Tibial artery (tissue), 4 donors: ENCODE data around the gene NKX2-2.

Experiments used
- DNase-seq, 2 donors: peaks; one replicate each; pipeline ENCODE4 v3.0.0-alpha.2; 2019
- H3K27ac ChIP-seq, 2 donors: fragments of 200-600 bp; sonication (generic) in 1 of 2; 1 replicate in 1 of 2; 2 replicates in 1 of 2; pipeline ENCODE4 v1.5.1; 2018 to 2019; ENCODE audit warnings: mild to moderate bottlenecking in 1 of 2
- H3K27me3 ChIP-seq, 2 donors: fragments of 200-600 bp; sonication (generic) in 1 of 2; one replicate each; pipeline versions ENCODE4 v1.5.1 to v1.6.0; 2016 to 2019
- H3K36me3 ChIP-seq, 3 donors: fragments of 200-600 bp; sonication (generic) in 2 of 3; one replicate each; pipeline ENCODE4 v1.5.1; 2016 to 2019; ENCODE audit warnings: mild to moderate bottlenecking in 2 of 3
- H3K4me1 ChIP-seq, 4 donors: fragments of 200-600 bp; sonication (generic) in 2 of 4; 1 replicate in 3 of 4; 2 replicates in 1 of 4; pipeline ENCODE4 v1.5.1; 2016 to 2019
- H3K4me3 ChIP-seq, 2 donors: fragments of 200-600 bp; sonication (generic) in 1 of 2; 1 replicate in 1 of 2; 2 replicates in 1 of 2; pipeline ENCODE4 v1.5.1; 2018 to 2019; ENCODE audit warnings: mild to moderate bottlenecking in 2 of 2
- H3K9me3 ChIP-seq, 3 donors: fragments of 200-600 bp; sonication (generic) in 1 of 3; one replicate each; pipeline ENCODE4 v1.5.1; 2016 to 2019
- CTCF ChIP-seq, 2 experiments: fragments of 200-600 bp in 1 of 2; fragments of 450-650 bp in 1 of 2; IDR thresholded peaks; one replicate each; pipeline ENCODE4 v1.5.1; 2017 to 2019; ENCODE audit warnings: antibody characterized with exemption in 2 of 2, mild to moderate bottlenecking in 1 of 2, moderate library complexity in 1 of 2
- intact Hi-C: fragments of 100-400 bp; cut with DNase I; formaldehyde crosslinking; loops from one replicate; pipeline ENCODE4 v1.15.0; 2023; ENCODE audit warnings: low total_unique reads

The NKX2-2 gene

GRCh38 chr20:21517566-21518277 is 3.9 kb upstream of the NKX2-2 start:
- DNase-seq, result no peak
- intact Hi-C loops, result no loop called here
- Histone ChIP-seq H3K36me3 (no peaks in the 10 kb centered on the region), H3K9me3 (no peaks in the 10 kb centered on the region), H3K4me3 (no peak overlapping the region), H3K4me1 (peaks cover 0 to 71% (median 51%) of the 10 kb centered on the region in 4 donors), H3K27me3 (peaks cover 0 to 100% of the 10 kb centered on the region in 2 donors), H3K27ac (no peak overlapping the region)
- TF ChIP-seq CTCF (IDR thresholded peaks at IDR 0.05), result no peak

- Histone ChIP-seq H3K9me3 (no peaks in the 10 kb centered on the region), H3K27me3 (peaks cover 0 to 100% of the 10 kb centered on the region in 2 donors), H3K4me3 (no peak overlapping the region), H3K36me3 (no peaks in the 10 kb centered on the region), H3K4me1 (peaks cover 0 to 71% (median 53%) of the 10 kb centered on the region in 4 donors), H3K27ac (no peak overlapping the region)
- intact Hi-C loops, result no loop called here
- no peak for TF ChIP-seq CTCF (IDR thresholded peaks at IDR 0.05)
- no peak for DNase-seq
These were observed 3.1 kb upstream of the NKX2-2 start for GRCh38 chr20:21516861-21517565.

- TF ChIP-seq CTCF (IDR thresholded peaks at IDR 0.05), result no peak
- peaks cover 0 to 100% of the 10 kb centered on the region in 2 donors for H3K27me3 ChIP-seq
- peaks cover 0 to 68% (median 51%) of the 10 kb centered on the region in 4 donors for H3K4me1 ChIP-seq
- intact Hi-C loops, result no loop called here
- H3K4me3 ChIP-seq, result no peak overlapping the region
- no peaks in the 10 kb centered on the region for H3K9me3 ChIP-seq
- DNase-seq, result no peak
- H3K36me3 ChIP-seq, result no peaks in the 10 kb centered on the region
- H3K27ac ChIP-seq, result no peak overlapping the region
These were observed 2.3 kb upstream of the NKX2-2 start for GRCh38 chr20:21516180-21516567.

DNA sequence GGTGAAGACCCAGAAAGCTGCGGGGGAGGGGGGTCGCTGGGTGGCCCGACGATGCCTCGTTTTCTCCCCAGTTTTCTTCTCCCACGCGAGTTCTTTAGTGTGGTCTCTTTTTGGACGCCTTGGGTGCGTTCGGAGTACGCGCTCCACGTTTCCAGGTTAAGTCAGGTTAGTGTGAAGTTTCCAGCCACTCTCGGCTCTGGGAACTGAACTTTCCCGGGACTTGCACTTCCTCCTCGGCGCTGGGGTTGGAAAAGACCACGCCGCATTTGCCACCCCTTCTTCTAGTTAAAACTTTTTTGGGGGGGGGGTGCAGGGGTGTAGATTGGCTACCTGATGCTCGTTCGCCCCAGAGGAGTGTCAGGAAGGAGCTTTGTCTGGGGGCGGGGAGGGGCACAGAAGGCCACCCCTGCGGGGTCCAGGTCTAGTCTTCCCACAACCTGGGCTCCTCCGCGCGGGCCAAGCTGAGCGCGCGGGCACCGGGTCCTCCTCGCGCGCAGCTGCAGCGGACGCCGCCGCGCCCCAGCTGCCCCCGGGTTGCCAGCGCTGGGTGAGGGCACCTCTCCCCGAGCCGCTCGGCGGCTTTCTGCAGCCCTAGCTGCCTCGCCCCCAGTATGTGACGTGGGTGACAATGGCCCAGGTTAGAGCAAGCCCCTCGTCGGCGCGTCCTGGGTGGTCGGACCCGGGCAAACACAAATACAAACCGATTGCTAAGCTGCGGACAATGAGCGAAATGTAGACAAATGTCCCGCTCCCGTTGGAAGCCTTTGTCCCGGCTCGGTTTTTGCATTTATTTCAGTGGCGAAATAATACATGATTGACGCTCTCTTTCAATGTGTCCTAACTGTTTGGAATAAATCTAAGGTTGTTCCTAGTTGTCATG is 1.7 kb upstream of the NKX2-2 start:
- Histone ChIP-seq H3K4me1 (peaks cover 0 to 74% (median 54%) of the 10 kb centered on the region in 4 donors), H3K27me3 (peaks cover 0 to 100% of the 10 kb centered on the region in 2 donors), H3K9me3 (no peaks in the 10 kb centered on the region), H3K27ac (no peak overlapping the region), H3K36me3 (no peaks in the 10 kb centered on the region), H3K4me3 (no peak overlapping the region)
- no peak for TF ChIP-seq CTCF (IDR thresholded peaks at IDR 0.05)
- intact Hi-C loops, result no loop called here
- no peak for DNase-seq

- DNase-seq, result no peak
- peaks cover 0 to 82% (median 63%) of the 10 kb centered on the region in 4 donors for H3K4me1 ChIP-seq
- no peaks in the 10 kb centered on the region for H3K9me3 ChIP-seq
- H3K27ac ChIP-seq, result no peak overlapping the region
- no peaks in the 10 kb centered on the region for H3K36me3 ChIP-seq
- H3K27me3 ChIP-seq, result peaks cover 0 to 100% of the 10 kb centered on the region in 2 donors
- no peak for TF ChIP-seq CTCF (IDR thresholded peaks at IDR 0.05)
- no peak overlapping the region for H3K4me3 ChIP-seq
- intact Hi-C loops, result no loop called here
These were observed 838 bp upstream of the NKX2-2 start for GRCh38 chr20:21514553-21515251.
